Naive thymus-derived CD4-positive, alpha-beta T cell (primary cell): Measurements from ENCODE around the gene GPAT2. TPM values are rescaled to one million over a fixed set of nuclear protein-coding genes. Genes with fewer than 3 reads are reported as not detected.
A peak's percentile ranks its signal among the peaks of the same experiment; 100 is the strongest.
"Not testable (repeated sequence)": the region's sequence is repeated elsewhere in the genome, so short reads cannot be mapped to it uniquely, and the experiment has no call there.

Experiments used
- ATAC-seq: fragments of 150-1000 bp; cut with Tn5 transposase; 2 replicates; pipeline ENCODE4 v1.10.0; 2021; ENCODE audit warnings: mild to moderate bottlenecking, moderate library complexity
- CTCF ChIA-PET: fragments of 350-600 bp; sonication (Branson Sonifier 250); formaldehyde crosslinking; loops from one replicate; lab custom pipeline; 2021; ENCODE audit warnings: antibody characterized with exemption; lab: Charles Lee
- POLR2A ChIA-PET: fragments of 350-600 bp; sonication (Branson Sonifier 250); formaldehyde crosslinking; loops from one replicate; lab custom pipeline; 2021; ENCODE audit warnings: antibody characterized with exemption, inconsistent platforms; lab: Charles Lee
- DNase-seq, 9 donors: peaks; one replicate each; pipeline versions ENCODE4 v3.0.0 to v3.0.0-alpha.2; 2020 to 2022; ENCODE audit warnings: mixed read lengths in 1 of 9
- H3K27ac ChIP-seq: one replicate; pipeline ENCODE4 v1.7.0; 2013; ENCODE audit warnings: mild to moderate bottlenecking, low read depth, low read length, moderate library complexity
- H3K27me3 ChIP-seq, 2 donors: one replicate each; pipeline ENCODE4 v1.7.0; 2013; ENCODE audit warnings: low read length in 2 of 2, mild to moderate bottlenecking in 2 of 2, moderate library complexity in 2 of 2; ENCODE audit not compliant: control insufficient read depth in 2 of 2, insufficient read depth in 2 of 2
- H3K36me3 ChIP-seq, 3 experiments: 1 replicate in 2 of 3; 2 replicates in 1 of 3; pipeline ENCODE4 v1.7.0; 2013; ENCODE audit warnings: low read length in 3 of 3, mild to moderate bottlenecking in 3 of 3, moderate library complexity in 1 of 3; ENCODE audit not compliant: insufficient read depth in 3 of 3, control insufficient read depth in 2 of 3
- H3K4me1 ChIP-seq, 2 donors: one replicate each; pipeline ENCODE4 v1.7.0; 2013; ENCODE audit warnings: low read length in 2 of 2, mild to moderate bottlenecking in 2 of 2, moderate library complexity in 1 of 2; ENCODE audit not compliant: control insufficient read depth in 2 of 2, insufficient read depth in 2 of 2
- H3K4me3 ChIP-seq: 2 replicates; pipeline ENCODE4 v1.7.0; 2013; ENCODE audit warnings: mild to moderate bottlenecking, low read length
- H3K9me3 ChIP-seq, 3 experiments: 1 replicate in 2 of 3; 2 replicates in 1 of 3; pipeline ENCODE4 v1.7.0; 2013; ENCODE audit warnings: low read length in 3 of 3; ENCODE audit not compliant: control insufficient read depth in 2 of 3
- H3K27ac Mint-ChIP-seq, 9 donors: one replicate each; pipeline ENCODE4 v1.8.0; 2020 to 2022; ENCODE audit warnings: mixed read lengths in 9 of 9, mild to moderate bottlenecking in 8 of 9, moderate library complexity in 5 of 9, inconsistent platforms in 2 of 9
- H3K27me3 Mint-ChIP-seq, 5 donors: one replicate each; pipeline ENCODE4 v1.8.0; 2021 to 2022; ENCODE audit warnings: mixed read lengths in 5 of 5, mild to moderate bottlenecking in 1 of 5
- H3K36me3 Mint-ChIP-seq, 5 donors: one replicate each; pipeline ENCODE4 v1.8.0; 2020 to 2022; ENCODE audit warnings: mixed read lengths in 5 of 5, mild to moderate bottlenecking in 3 of 5, inconsistent platforms in 1 of 5
- H3K4me1 Mint-ChIP-seq, 7 donors: one replicate each; pipeline ENCODE4 v1.8.0; 2020 to 2022; ENCODE audit warnings: mixed read lengths in 7 of 7, mild to moderate bottlenecking in 3 of 7, inconsistent platforms in 1 of 7
- H3K4me3 Mint-ChIP-seq, 10 donors: one replicate each; pipeline ENCODE4 v1.8.0; 2020 to 2022; ENCODE audit warnings: mild to moderate bottlenecking in 10 of 10, mixed read lengths in 10 of 10, moderate library complexity in 6 of 10, inconsistent platforms in 2 of 10
- H3K9me3 Mint-ChIP-seq, 11 donors: one replicate each; pipeline ENCODE4 v1.8.0; 2020 to 2022; ENCODE audit warnings: mixed read lengths in 11 of 11, mild to moderate bottlenecking in 4 of 11, inconsistent platforms in 1 of 11, moderate library complexity in 1 of 11
- intact Hi-C, 2 donors: fragments of 100-400 bp; cut with micrococcal nuclease; formaldehyde crosslinking; loops; one replicate each; pipeline ENCODE4 v1.15.1; 2023
- polyA plus RNA-seq, 2 donors: library from polyadenylated mRNA; unstranded; fragments of 300-500 nt; fragmentation: Illumina TruSeq; gene quantifications; one replicate each; pipeline ENCODE4 v1.2.3, GENCODE V29; 2021
- total RNA-seq, 6 experiments: library from RNA in 5 of 6; stranded (reverse) in 5 of 6; gene quantifications; 1 replicate in 5 of 6; 2 replicates in 1 of 6; pipeline ENCODE4 v1.2.3 and lab custom pipeline; 2021 to 2026

GPAT2 gene
- total and polyA plus RNA-seq, 7 experiments from 2014 or later: 0.34 to 11.3 (median 3.7) TPM

DNA sequence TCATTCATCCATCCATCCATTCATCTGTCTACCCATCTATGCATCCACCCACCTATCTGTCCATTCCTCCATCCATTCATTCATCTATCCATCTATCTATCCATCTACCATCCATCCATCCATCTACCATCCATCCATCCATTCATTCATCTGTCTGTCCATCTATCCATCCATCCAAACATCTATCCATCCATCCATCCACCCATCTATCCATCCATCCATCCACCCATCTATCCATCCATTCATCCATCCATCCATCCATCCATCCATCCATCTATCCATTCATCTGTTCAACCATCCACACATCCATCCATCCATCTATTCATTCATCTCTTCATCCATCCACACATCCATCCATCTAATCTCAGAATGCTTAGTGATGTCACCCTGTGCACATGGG, 30.0 kb upstream of the GPAT2 start:
- intact Hi-C loops, H3K4me1 Mint-ChIP-seq, CTCF ChIA-PET, H3K36me3 Mint-ChIP-seq, H3K9me3 ChIP-seq, ATAC-seq, H3K4me3 ChIP-seq, H3K36me3 ChIP-seq, H3K27ac Mint-ChIP-seq, H3K4me1 ChIP-seq, H3K9me3 Mint-ChIP-seq, H3K27me3 Mint-ChIP-seq, POLR2A ChIA-PET, H3K27me3 ChIP-seq, H3K4me3 Mint-ChIP-seq, DNase-seq, H3K27ac ChIP-seq: not testable (repeated sequence)

DNA sequence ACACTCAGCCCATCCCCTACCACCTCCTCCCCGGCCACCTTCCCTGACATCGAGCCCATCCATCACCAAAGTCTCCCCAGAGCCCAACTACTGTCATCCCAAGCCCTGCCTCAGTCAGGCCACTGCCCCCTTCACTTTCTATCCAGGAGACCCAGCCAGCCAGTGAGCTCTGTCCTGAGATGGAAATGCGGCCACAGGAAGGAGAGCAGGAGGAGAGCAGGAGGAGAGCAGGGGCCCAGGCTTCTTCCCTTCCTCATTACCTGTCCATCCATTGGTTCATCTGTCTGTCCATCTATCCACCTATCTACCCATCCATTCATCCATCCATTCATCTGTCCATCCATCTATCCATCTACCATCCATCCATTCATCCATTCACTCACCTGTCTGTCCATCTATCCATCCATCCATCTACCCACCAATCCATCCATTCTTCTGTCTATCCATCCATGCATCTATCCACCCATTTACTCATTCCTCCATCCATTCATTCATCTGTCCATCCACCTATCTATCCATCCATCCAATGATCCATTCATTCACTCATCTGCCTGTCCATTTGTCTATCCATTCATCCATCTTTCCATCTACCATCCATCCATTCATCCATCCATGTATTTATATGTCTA, 29.4 kb upstream of the GPAT2 start:
- H3K4me1 ChIP-seq, H3K36me3 ChIP-seq, DNase-seq, H3K4me1 Mint-ChIP-seq, H3K4me3 ChIP-seq, POLR2A ChIA-PET, H3K27ac Mint-ChIP-seq, H3K36me3 Mint-ChIP-seq, H3K27me3 Mint-ChIP-seq, CTCF ChIA-PET, H3K27ac ChIP-seq, H3K27me3 ChIP-seq, H3K4me3 Mint-ChIP-seq, ATAC-seq, H3K9me3 Mint-ChIP-seq, intact Hi-C loops, H3K9me3 ChIP-seq: not testable (repeated sequence)

DNA sequence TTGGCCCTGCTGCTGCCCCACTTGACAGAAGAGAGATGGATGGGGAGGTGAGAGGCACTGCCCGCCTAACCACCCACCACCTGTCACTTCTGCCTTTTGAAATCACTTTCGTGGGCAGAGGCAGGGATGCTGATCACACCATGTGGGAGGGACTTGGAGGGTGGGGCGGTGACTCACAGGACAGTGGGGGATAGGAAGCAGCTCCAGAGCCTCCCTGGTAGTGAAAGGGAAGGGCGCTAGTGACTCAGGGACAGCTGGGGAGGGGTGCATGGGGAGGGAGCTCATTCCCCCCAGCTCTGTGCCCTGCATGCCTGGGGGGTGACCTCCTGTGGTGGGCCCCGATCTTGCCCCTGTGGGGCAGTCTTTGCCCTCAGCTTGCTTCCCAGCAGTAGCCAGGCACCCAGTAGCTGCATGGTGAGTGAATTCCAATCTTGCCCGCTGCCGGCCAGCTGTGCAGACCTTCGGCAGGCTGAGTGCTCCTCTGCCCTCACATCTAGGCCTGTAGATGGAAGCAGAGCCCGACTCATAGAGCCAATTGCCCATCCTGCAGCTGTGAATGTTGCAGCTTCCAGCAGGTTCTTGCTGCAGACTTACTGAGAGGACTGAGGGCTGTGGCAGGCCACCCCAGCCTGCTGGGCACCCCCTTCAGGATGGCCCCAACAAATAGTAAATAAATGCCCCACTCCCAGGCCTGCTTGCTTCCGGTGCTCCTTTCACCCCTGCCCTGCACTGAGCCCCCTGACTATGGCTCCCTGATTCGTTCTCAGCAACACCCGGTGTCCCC, 28.6 kb upstream of the GPAT2 start:
- H3K27ac Mint-ChIP-seq, H3K9me3 ChIP-seq, H3K4me3 ChIP-seq, H3K27ac ChIP-seq, H3K36me3 ChIP-seq, H3K36me3 Mint-ChIP-seq, H3K4me3 Mint-ChIP-seq, CTCF ChIA-PET, H3K4me1 Mint-ChIP-seq, intact Hi-C loops, POLR2A ChIA-PET, H3K27me3 ChIP-seq, H3K9me3 Mint-ChIP-seq, H3K4me1 ChIP-seq, H3K27me3 Mint-ChIP-seq: not testable (repeated sequence)
- DNase-seq: peak in 3 of 9 donors; percentile 8 to 49 (median 9)
- peak; percentile 80 for ATAC-seq

DNA sequence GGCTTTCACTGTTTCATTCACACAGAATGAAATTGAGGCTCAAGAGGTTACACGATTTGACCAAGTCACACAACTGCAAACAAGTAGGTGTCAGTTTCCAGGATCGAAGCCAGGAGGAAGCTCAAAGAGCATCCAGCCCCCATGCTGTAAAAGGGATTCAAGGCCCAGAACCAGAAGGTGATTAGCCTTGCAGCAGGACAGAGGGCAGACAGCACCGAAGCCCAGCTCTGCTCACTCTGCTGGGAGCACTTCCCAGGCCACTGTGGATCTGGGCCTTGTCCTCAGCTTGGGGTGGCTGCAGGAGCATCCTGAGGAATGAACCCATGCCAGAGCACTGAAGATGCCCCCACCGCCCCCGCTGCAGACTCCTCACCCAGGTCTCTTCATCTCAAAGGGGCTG, 27.8 kb upstream of the GPAT2 start:
- H3K4me1 ChIP-seq, CTCF ChIA-PET, H3K27ac ChIP-seq, H3K36me3 Mint-ChIP-seq, H3K4me3 ChIP-seq, H3K9me3 ChIP-seq, ATAC-seq, H3K27me3 Mint-ChIP-seq, H3K9me3 Mint-ChIP-seq, intact Hi-C loops, POLR2A ChIA-PET, H3K4me3 Mint-ChIP-seq, H3K4me1 Mint-ChIP-seq, H3K27ac Mint-ChIP-seq, H3K27me3 ChIP-seq, H3K36me3 ChIP-seq, DNase-seq: not testable (repeated sequence)

DNA sequence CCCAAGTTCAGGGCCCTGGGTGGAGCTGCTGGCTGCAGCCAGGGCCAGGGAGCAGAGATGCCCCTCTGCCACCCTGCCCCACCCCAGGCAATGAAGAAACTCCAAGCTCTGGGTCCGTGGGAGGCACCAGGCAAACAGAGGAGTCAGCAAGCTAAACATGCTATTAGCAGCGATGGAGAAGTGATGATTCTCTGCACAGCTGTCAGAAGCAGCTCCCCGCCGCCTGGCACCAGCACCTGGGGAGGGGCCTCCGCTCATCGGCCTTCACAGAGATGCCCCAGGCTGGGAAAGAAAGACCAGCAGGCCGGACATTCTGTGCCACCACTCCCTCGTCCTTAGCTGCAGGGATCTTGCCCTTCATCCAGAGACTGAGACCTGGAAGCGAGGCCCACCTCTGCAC, 27.2 kb upstream of the GPAT2 start:
- ATAC-seq, H3K4me3 ChIP-seq, H3K9me3 Mint-ChIP-seq: not testable (repeated sequence)

DNA sequence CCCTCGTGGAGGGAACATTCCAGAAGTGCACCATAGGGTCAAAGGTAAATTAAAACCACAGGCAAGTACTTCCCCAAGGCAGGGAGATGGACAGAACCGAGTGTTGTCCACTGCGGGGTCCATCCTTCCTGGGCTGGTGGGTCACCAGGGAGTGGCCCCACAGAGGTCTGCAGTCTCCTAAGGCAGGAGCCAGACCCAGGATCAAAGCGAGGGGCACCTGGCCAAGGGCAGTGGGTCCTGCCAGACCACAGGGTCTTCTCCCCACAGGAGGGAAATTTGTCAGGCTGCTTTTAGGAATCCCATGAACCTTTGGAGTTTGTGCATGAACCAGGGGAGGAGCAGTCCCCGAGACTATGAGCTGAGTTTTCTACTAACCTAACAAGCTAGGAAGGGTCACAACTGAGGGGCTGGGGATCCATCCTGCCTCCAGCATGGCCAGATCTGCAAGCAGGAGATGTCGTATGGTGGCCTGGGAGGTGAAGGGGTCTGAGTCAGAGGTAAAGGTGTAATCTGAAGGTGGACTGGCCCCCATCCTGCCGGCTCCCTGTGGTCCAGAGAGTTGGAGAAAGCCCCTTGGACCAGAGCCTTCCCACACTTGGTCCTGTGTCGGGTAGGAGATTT, 26.6 kb upstream of the GPAT2 start:
- H3K9me3 Mint-ChIP-seq, H3K4me1 ChIP-seq, H3K27me3 ChIP-seq, H3K27me3 Mint-ChIP-seq, CTCF ChIA-PET, ATAC-seq, H3K36me3 ChIP-seq, DNase-seq, H3K4me3 Mint-ChIP-seq, POLR2A ChIA-PET, intact Hi-C loops, H3K9me3 ChIP-seq, H3K36me3 Mint-ChIP-seq, H3K4me1 Mint-ChIP-seq, H3K4me3 ChIP-seq, H3K27ac ChIP-seq: not testable (repeated sequence)
- H3K27ac Mint-ChIP-seq: peak overlapping the region in 1 of 9 donors; percentile 12

More for the DNA sequence above, 27.2 kb upstream of the GPAT2 start:
- H3K4me3 Mint-ChIP-seq, DNase-seq, H3K36me3 Mint-ChIP-seq, H3K27ac Mint-ChIP-seq, H3K36me3 ChIP-seq, H3K27ac ChIP-seq, H3K4me1 ChIP-seq, H3K9me3 ChIP-seq, H3K4me1 Mint-ChIP-seq, H3K27me3 ChIP-seq, H3K27me3 Mint-ChIP-seq, CTCF ChIA-PET, POLR2A ChIA-PET, intact Hi-C loops: not testable (repeated sequence)

DNA sequence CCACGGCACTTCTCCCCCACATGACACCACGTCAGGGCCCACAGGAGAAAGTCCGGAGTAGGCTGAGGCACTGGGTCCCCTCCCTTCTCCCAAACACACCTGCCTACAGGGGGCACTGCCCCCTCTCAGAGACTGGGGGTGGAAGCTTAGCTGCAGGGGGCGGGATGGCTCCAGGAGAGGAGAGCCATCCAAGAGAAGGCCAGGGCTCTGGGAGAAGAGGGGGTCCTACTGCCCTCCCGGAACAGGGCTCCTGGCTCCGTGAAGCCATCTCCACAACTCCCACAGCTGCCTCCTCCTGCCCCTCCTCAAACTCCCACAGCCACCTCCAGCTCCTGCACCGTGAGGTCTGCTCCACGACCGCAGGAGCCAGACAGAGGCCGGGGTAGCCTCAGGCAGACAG, 25.6 kb upstream of the GPAT2 start:
- H3K27me3 Mint-ChIP-seq, H3K36me3 ChIP-seq, H3K9me3 Mint-ChIP-seq, H3K4me1 ChIP-seq, H3K4me3 ChIP-seq, DNase-seq, H3K27ac ChIP-seq, H3K27me3 ChIP-seq, H3K4me3 Mint-ChIP-seq, POLR2A ChIA-PET, H3K36me3 Mint-ChIP-seq, CTCF ChIA-PET, ATAC-seq, H3K9me3 ChIP-seq, H3K27ac Mint-ChIP-seq, intact Hi-C loops, H3K4me1 Mint-ChIP-seq: not testable (repeated sequence)
